Measurements from ENCODE around the gene BIN1. TPM values are rescaled to one million over a fixed set of nuclear protein-coding genes. Genes with fewer than 3 reads are reported as not detected.
A peak's percentile ranks its signal among the peaks of the same experiment; 100 is the strongest.

BIN1 gene
- total RNA-seq, 1 donor from 2014 or later = 50.2 TPM

DNA sequence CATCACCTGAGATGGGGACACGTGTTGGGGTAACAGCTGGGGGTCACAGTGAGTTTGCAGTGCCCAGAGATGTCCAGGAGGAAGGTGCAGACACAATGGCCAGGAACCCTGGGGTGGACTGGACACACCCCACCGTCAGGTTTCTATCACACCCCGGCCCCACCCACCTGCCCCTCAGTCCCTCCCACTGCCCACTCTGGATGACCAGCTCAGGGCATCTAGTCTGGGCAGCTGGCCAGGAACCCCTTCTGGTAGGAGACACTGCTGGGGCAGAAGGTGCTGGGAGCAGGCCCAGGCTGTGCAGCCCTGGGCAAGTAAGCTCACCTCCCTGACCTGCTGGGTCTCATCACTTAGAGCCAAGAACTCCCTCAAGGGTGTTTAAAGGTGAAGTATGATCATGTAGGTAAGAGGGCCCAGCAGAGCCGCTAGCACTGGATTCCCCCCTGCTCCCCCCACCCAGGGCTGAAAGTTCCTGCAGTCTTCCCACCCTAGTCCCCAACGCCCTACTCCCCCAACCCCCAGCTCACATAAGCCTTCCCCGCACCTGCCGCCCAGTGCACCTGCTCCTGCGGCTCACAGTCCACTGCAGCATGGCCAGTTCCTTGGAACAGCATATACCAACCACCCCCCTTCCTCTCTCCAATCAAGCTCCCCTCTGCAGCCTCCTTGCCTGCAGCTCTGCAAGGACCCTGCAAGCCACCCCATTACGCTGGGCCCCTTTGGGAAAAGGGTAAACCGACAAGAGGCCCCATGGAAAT lies 17.3 kb downstream of the BIN1 start:
- Mint-ChIP-seq H3K36me3 (ENCODE audit: low read depth, unreplicated experiment) (peaks cover 1% of the 10 kb centered on the region), H3K27me3 (ENCODE audit: low read depth, unreplicated experiment) (no peaks in the 10 kb centered on the region), H3K4me3 (ENCODE audit: unreplicated experiment) (no peak overlapping the region), H3K27ac (ENCODE audit: unreplicated experiment) (no peak overlapping the region), H3K9me3 (ENCODE audit: unreplicated experiment) (no peaks in the 10 kb centered on the region), H3K4me1 (ENCODE audit: low read depth, unreplicated experiment) (peaks cover 38% of the 10 kb centered on the region)
- Histone ChIP-seq H3K4me1 (ENCODE audit: insufficient read depth, low read length) (peaks cover 32% of the 10 kb centered on the region), H3K9me3 (ENCODE audit: insufficient read depth, low read depth, low read length) (no peaks in the 10 kb centered on the region), H3K9ac (ENCODE audit: low read length) (no peak overlapping the region), H3K4me3 (ENCODE audit: insufficient read depth, low read depth, low read length) (no peak overlapping the region), H3K79me2 (ENCODE audit: insufficient read depth, low read length) (peaks cover 53% of the 10 kb centered on the region), H3K27ac (ENCODE audit: low read depth, low read length) (no peak overlapping the region), H3K4me2 (ENCODE audit: low read length) (no peak overlapping the region), H2AFZ (ENCODE audit: low read depth, low read length) (no peak overlapping the region), H4K20me1 (ENCODE audit: insufficient read depth, low read length) (peaks cover 54% of the 10 kb centered on the region), H3K36me3 (ENCODE audit: insufficient read depth, low read length) (no peaks in the 10 kb centered on the region), H3K27me3 (ENCODE audit: insufficient read depth, low read length) (no peaks in the 10 kb centered on the region)
- TF ChIP-seq EZH2 (IDR thresholded peaks at IDR 0.05; ENCODE audit: insufficient read depth, low read length) = no peak
- TF ChIP-seq, protein P1, sequence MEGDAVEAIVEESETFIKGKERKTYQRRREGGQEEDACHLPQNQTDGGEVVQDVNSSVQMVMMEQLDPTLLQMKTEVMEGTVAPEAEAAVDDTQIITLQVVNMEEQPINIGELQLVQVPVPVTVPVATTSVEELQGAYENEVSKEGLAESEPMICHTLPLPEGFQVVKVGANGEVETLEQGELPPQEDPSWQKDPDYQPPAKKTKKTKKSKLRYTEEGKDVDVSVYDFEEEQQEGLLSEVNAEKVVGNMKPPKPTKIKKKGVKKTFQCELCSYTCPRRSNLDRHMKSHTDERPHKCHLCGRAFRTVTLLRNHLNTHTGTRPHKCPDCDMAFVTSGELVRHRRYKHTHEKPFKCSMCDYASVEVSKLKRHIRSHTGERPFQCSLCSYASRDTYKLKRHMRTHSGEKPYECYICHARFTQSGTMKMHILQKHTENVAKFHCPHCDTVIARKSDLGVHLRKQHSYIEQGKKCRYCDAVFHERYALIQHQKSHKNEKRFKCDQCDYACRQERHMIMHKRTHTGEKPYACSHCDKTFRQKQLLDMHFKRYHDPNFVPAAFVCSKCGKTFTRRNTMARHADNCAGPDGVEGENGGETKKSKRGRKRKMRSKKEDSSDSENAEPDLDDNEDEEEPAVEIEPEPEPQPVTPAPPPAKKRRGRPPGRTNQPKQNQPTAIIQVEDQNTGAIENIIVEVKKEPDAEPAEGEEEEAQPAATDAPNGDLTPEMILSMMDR (IDR thresholded peaks at IDR 0.05; ENCODE audit: insufficient read depth, low read depth, low read length) = no peak
- DNase-seq (ENCODE audit: low read depth) (no peak), FAIRE-seq (no peak)

DNA sequence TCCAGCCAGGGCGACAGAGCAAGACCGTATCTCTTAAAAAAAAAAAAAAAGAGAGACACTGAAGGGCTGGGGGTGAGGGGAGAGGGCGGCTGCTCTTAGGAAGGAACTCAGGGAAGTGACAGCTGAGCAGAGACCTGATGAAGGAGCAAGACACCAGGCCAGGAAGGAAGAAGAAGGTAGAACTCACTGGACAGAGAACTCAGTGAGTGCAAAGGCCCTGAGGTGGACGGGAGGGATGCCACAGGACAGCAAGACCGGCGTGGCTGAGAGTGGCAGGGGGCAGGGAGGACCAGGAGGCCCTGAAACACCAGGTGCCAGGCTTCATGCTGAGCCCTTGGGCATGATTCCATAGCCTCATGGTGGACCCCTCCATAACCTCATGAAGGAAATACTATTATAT lies 18.2 kb downstream of the BIN1 start:
- H3K4me1 Mint-ChIP-seq (ENCODE audit: low read depth, unreplicated experiment) = peaks cover 39% of the 10 kb centered on the region
- peak overlapping the region; percentile 7 for H3K27ac Mint-ChIP-seq (ENCODE audit: unreplicated experiment)

More for the DNA sequence above, 18.2 kb downstream of the BIN1 start:
- H3K36me3 Mint-ChIP-seq (ENCODE audit: low read depth, unreplicated experiment) = peaks cover 1% of the 10 kb centered on the region
- FAIRE-seq (no peak), DNase-seq (ENCODE audit: low read depth) (no peak)
- Histone ChIP-seq H3K36me3 (ENCODE audit: insufficient read depth, low read length) (no peaks in the 10 kb centered on the region), H3K4me2 (ENCODE audit: low read length) (no peak overlapping the region), H3K4me3 (ENCODE audit: insufficient read depth, low read depth, low read length) (no peak overlapping the region), H3K79me2 (ENCODE audit: insufficient read depth, low read length) (peaks cover 46% of the 10 kb centered on the region), H3K9me3 (ENCODE audit: insufficient read depth, low read depth, low read length) (no peaks in the 10 kb centered on the region), H3K9ac (ENCODE audit: low read length) (no peak overlapping the region), H3K27me3 (ENCODE audit: insufficient read depth, low read length) (no peaks in the 10 kb centered on the region), H3K27ac (ENCODE audit: low read depth, low read length) (no peak overlapping the region), H2AFZ (ENCODE audit: low read depth, low read length) (no peak overlapping the region), H4K20me1 (ENCODE audit: insufficient read depth, low read length) (peaks cover 54% of the 10 kb centered on the region), H3K4me1 (ENCODE audit: insufficient read depth, low read length) (peaks cover 37% of the 10 kb centered on the region)
- no peaks in the 10 kb centered on the region for H3K9me3 Mint-ChIP-seq (ENCODE audit: unreplicated experiment)
- TF ChIP-seq, protein P1 (IDR thresholded peaks at IDR 0.05; ENCODE audit: insufficient read depth, low read depth, low read length) = no peak
- TF ChIP-seq EZH2 (IDR thresholded peaks at IDR 0.05; ENCODE audit: insufficient read depth, low read length) = no peak
- no peaks in the 10 kb centered on the region for H3K27me3 Mint-ChIP-seq (ENCODE audit: low read depth, unreplicated experiment)
- no peak overlapping the region for H3K4me3 Mint-ChIP-seq (ENCODE audit: unreplicated experiment)

Data from astrocyte (in vitro differentiated cells and primary cell).